A549 (cell line): Measurements from ENCODE around the gene ATG10. TPM values are rescaled to one million over a fixed set of nuclear protein-coding genes. Genes with fewer than 3 reads are reported as not detected.

Experiments
- ATAC-seq, 2 experiments: fragments of 200-7000 bp in 1 of 2; fragments of >200 bp in 1 of 2; cut with Nextera tagmentation in 1 of 2; cut with Tn5 transposase in 1 of 2; 3 replicates each; pipeline versions ENCODE4 v1.8.0 to v1.9.1; 2018 to 2020; ENCODE audit warnings: mild to moderate bottlenecking in 1 of 2, moderate library complexity in 1 of 2
- CTCF ChIA-PET: fragments of 300-600 bp; sonication (Branson Sonifier 250); formaldehyde crosslinking; extraction: SDS; loops from one replicate; lab custom pipeline; 2021; ENCODE audit warnings: antibody characterized with exemption, inconsistent platforms; lab: Yijun Ruan, JAX
- POLR2A ChIA-PET: fragments of 350-600 bp; formaldehyde crosslinking; extraction: SDS; loops from one replicate; lab custom pipeline; 2021; ENCODE audit warnings: antibody characterized with exemption, inconsistent platforms; lab: Yijun Ruan, JAX
- DNase-seq, 2 experiments: peaks; one replicate each; pipeline versions ENCODE4 v3.0.0 to v3.0.0-alpha.2; 2011 to 2016; ENCODE audit warnings: low read depth in 1 of 2, low spot score in 1 of 2
- FAIRE-seq: peaks from 2 replicates; lab custom pipeline; 2011; peaks lifted over from hg19 to GRCh38; lab: Jason Lieb, UNC
- H3K27ac ChIP-seq, 2 experiments: fragments of >200 bp; sonication (Bioruptor Twin); formaldehyde crosslinking; 3 replicates each; pipeline ENCODE4 v1.5.1; 2016 to 2017
- H3K4me1 ChIP-seq: fragments of >200 bp; sonication (Bioruptor Twin); formaldehyde crosslinking; 3 replicates; pipeline ENCODE4 v1.6.1; 2016
- H3K4me2 ChIP-seq: fragments of >200 bp; sonication (Bioruptor Twin); formaldehyde crosslinking; 3 replicates; pipeline ENCODE4 v1.6.1; 2016
- H3K4me3 ChIP-seq: fragments of >200 bp; sonication (Bioruptor Twin); formaldehyde crosslinking; 3 replicates; pipeline ENCODE4 v1.5.1; 2016
- H3K9me3 ChIP-seq: fragments of >200 bp; sonication (Bioruptor Twin); formaldehyde crosslinking; 3 replicates; pipeline ENCODE4 v1.6.1; 2016
- ATOH8 ChIP-seq: fragments of 250-450 bp; sonication (Bioruptor Pico); IDR thresholded peaks from 2 replicates; pipeline ENCODE4 v1.5.0; 2020; ENCODE audit warnings: low read depth, mild to moderate bottlenecking, moderate library complexity
- CBX2 ChIP-seq: fragments of 200-600 bp; sonication (generic); IDR thresholded peaks from 2 replicates; pipeline ENCODE4 v1.6.1; 2016; ENCODE audit warnings: low read depth, mild to moderate bottlenecking, borderline replicate concordance
- CBX8 ChIP-seq: fragments of 200-600 bp; sonication (generic); IDR thresholded peaks from 2 replicates; pipeline ENCODE4 v1.6.1; 2016
- CHD4 ChIP-seq: fragments of 200-600 bp; sonication (generic); IDR thresholded peaks from 2 replicates; pipeline ENCODE4 v1.6.1; 2016; ENCODE audit warnings: antibody characterized with exemption, mild to moderate bottlenecking, borderline replicate concordance
- CTCF ChIP-seq: fragments of >200 bp; sonication (Bioruptor Twin); formaldehyde crosslinking; IDR thresholded peaks from 3 replicates; pipeline ENCODE4 v1.5.1; 2016
- E2F6 ChIP-seq: IDR thresholded peaks from 2 replicates; pipeline ENCODE4 v1.6.1; 2012; ENCODE audit warnings: low read depth, borderline replicate concordance
- EHMT2 ChIP-seq: fragments of 200-600 bp; sonication (generic); IDR thresholded peaks from 2 replicates; pipeline ENCODE4 v1.6.1; 2016; ENCODE audit warnings: antibody characterized with exemption, low read depth, mild to moderate bottlenecking, moderate library complexity
- ESRRA ChIP-seq: fragments of 150-350 bp; IDR thresholded peaks from 2 replicates; pipeline ENCODE4 v1.6.1; 2014; ENCODE audit warnings: mild to moderate bottlenecking, low read length, borderline replicate concordance
- GATA3 ChIP-seq: IDR thresholded peaks from 2 replicates; pipeline ENCODE4 v1.6.1; 2012; ENCODE audit warnings: borderline replicate concordance
- HDAC2 ChIP-seq: fragments of 200-600 bp; sonication (generic); IDR thresholded peaks from 2 replicates; pipeline ENCODE4 v1.6.1; 2016
- KDM1A ChIP-seq: fragments of 200-600 bp; sonication (generic); IDR thresholded peaks from 2 replicates; pipeline ENCODE4 v1.6.1; 2016; ENCODE audit warnings: low read depth, mild to moderate bottlenecking
- MAX ChIP-seq: IDR thresholded peaks from 2 replicates; pipeline ENCODE4 v1.6.1; 2012
- MYC ChIP-seq: IDR thresholded peaks from 2 replicates; pipeline ENCODE4 v1.6.1; 2012; ENCODE audit warnings: mild to moderate bottlenecking, inconsistent platforms, low read length, improper control_type of control experiment, borderline replicate concordance
- PBX3 ChIP-seq: IDR thresholded peaks from 2 replicates; pipeline ENCODE4 v1.6.1; 2012
- REST ChIP-seq: fragments of 200-600 bp; sonication (generic); IDR thresholded peaks from 2 replicates; pipeline ENCODE4 v1.6.1; 2016; ENCODE audit warnings: antibody characterized with exemption, mild to moderate bottlenecking, moderate library complexity
- RFX5 ChIP-seq: fragments of 450-650 bp; IDR thresholded peaks from 2 replicates; pipeline ENCODE4 v1.7.1; 2014; ENCODE audit warnings: antibody characterized with exemption, mild to moderate bottlenecking, moderate library complexity
- TFCP2L1 ChIP-seq: fragments of 250-450 bp; sonication (Bioruptor Pico); IDR thresholded peaks from 2 replicates; pipeline ENCODE4 v1.5.0; 2021; ENCODE audit warnings: mild to moderate bottlenecking
- ZC3H11A ChIP-seq: fragments of 450-650 bp; IDR thresholded peaks from 2 replicates; pipeline ENCODE4 v1.6.1; 2014; ENCODE audit warnings: antibody characterized with exemption, mild to moderate bottlenecking
- ZSCAN20 ChIP-seq: fragments of 250-450 bp; sonication (Bioruptor Pico); IDR thresholded peaks from 2 replicates; pipeline ENCODE4 v1.8.0; 2022; ENCODE audit warnings: mild to moderate bottlenecking, moderate library complexity
- WGBS: methylation state at CpG from one replicate; pipeline ENCODE4 v1.1.6; 2017; ENCODE audit errors: missing lambda C conversion rate; 5-methylcytosine and 5-hydroxymethylcytosine counted together
- polyA plus RNA-seq, 4 experiments: library from polyadenylated mRNA; depleted of rRNA in 3 of 4; stranded (reverse); fragments of >200 nt; fragmentation: RNase III in 1 of 4; extraction: RNeasy Plus Mini Kit Qiagen cat#74134 plus additional on column Dnase treatment in 1 of 4; gene quantifications; 2 replicates in 3 of 4; 3 replicates in 1 of 4; pipeline ENCODE4 v1.2.3, GENCODE V29; 2011 to 2017

Gene ATG10
- polyA plus RNA-seq, 2 of the 4 experiments (the other 2 are of a cell fraction) = 12.7 to 17.9 TPM

- Histone ChIP-seq H3K9me3 (no peaks in the 10 kb centered on the region; the same call in 2 of the 3 replicates), H3K4me3 (no peak overlapping the region), H3K4me2 (no peak overlapping the region), H3K27ac (no peak overlapping the region), H3K4me1 (no peaks in the 10 kb centered on the region)
- DNase-seq (no peak), FAIRE-seq (no peak), ATAC-seq (no peak)
- TF ChIP-seq CHD4 (no peak), ESRRA (no peak), HDAC2 (no peak), CTCF (no peak), GATA3 (no peak), MYC (no peak), KDM1A (no peak), CBX8 (no peak), EHMT2 (no peak), E2F6 (no peak)
- POLR2A ChIA-PET = no interaction called here
- CTCF ChIA-PET = no interaction called here
- WGBS = 56% methylated on average over 7 of the region's 7 CpGs
Measured at GRCh38 chr5:81925981-81926380, 45.8 kb upstream of the ATG10 start.

GRCh38 chr5:81936066-81936465, 35.8 kb upstream of the ATG10 start:
- Histone ChIP-seq H3K4me3 (no peak overlapping the region), H3K4me2 (no peak overlapping the region), H3K27ac (no peak overlapping the region), H3K4me1 (no peaks in the 10 kb centered on the region), H3K9me3 (peaks cover 4% of the 10 kb centered on the region)
- FAIRE-seq (no peak), DNase-seq (no peak), ATAC-seq (no peak)
- WGBS = 100% methylated on average over 1 of the region's 1 CpG
- CTCF ChIA-PET = no interaction called here
- POLR2A ChIA-PET = no interaction called here
- TF ChIP-seq MAX (no peak), CBX2 (no peak), REST (no peak), ZC3H11A (no peak), CTCF (no peak), ZSCAN20 (CRISPR knock-in tag) (no peak), RFX5 (no peak), GATA3 (no peak), PBX3 (no peak), ATOH8 (CRISPR knock-in tag) (no peak), TFCP2L1 (no peak), KDM1A (no peak)
